Keratinocyte (primary cell): ENCODE data around the gene CAMKMT. TPM values are rescaled to one million over a fixed set of nuclear protein-coding genes. Genes with fewer than 3 reads are reported as not detected.

Experiments
- DNase-seq: peaks from one replicate; pipeline ENCODE4 v3.0.0-alpha.2; 2011; ENCODE audit warnings: low read depth, missing footprints, low spot score
- FAIRE-seq: peaks from 2 replicates; lab custom pipeline; 2011; peaks lifted over from hg19 to GRCh38; lab: Jason Lieb, UNC
- H2AFZ ChIP-seq: 2 replicates; pipeline ENCODE4 v1.6.0; 2012; ENCODE audit warnings: low read length, control low read depth, inconsistent platforms; ENCODE audit not compliant: control insufficient read depth
- H3K27ac ChIP-seq: 2 replicates; pipeline ENCODE4 v1.5.1; 2011; ENCODE audit warnings: low read length; ENCODE audit not compliant: control insufficient read depth, insufficient read depth
- H3K27me3 ChIP-seq: 3 replicates; pipeline ENCODE4 v1.6.0; 2011; ENCODE audit warnings: low read length; ENCODE audit not compliant: control insufficient read depth, insufficient read depth; ENCODE audit errors: extremely low read depth
- H3K36me3 ChIP-seq, 2 experiments: 2 replicates in 1 of 2; 3 replicates in 1 of 2; pipeline ENCODE4 v1.5.1; 2011; ENCODE audit warnings: low read length in 2 of 2, mild to moderate bottlenecking in 1 of 2; ENCODE audit not compliant: control insufficient read depth in 2 of 2, insufficient read depth in 2 of 2; ENCODE audit errors: extremely low read depth in 1 of 2
- H3K4me1 ChIP-seq: 3 replicates; pipeline ENCODE4 v1.5.1; 2011; ENCODE audit warnings: low read length; ENCODE audit not compliant: control insufficient read depth, insufficient read depth; ENCODE audit errors: extremely low read depth
- H3K4me2 ChIP-seq: 3 replicates; pipeline ENCODE4 v1.6.0; 2011; ENCODE audit warnings: low read depth, low read length; ENCODE audit not compliant: control insufficient read depth, insufficient read depth; ENCODE audit errors: extremely low read depth
- H3K4me3 ChIP-seq, 3 experiments: fragments of 200-600 bp in 1 of 3; sonication (generic) in 1 of 3; 2 replicates in 2 of 3; 3 replicates in 1 of 3; pipeline ENCODE4 v1.5.1; 2011 to 2016; ENCODE audit warnings: low read length in 3 of 3, mild to moderate bottlenecking in 3 of 3, control low read depth in 2 of 3, inconsistent platforms in 1 of 3, low read depth in 1 of 3, mixed read lengths in 1 of 3, mixed run types in 1 of 3, moderate library complexity in 1 of 3; ENCODE audit not compliant: control insufficient read depth in 2 of 3, insufficient read depth in 2 of 3; ENCODE audit errors: extremely low read depth in 1 of 3
- H3K79me2 ChIP-seq: 2 replicates; pipeline ENCODE4 v1.6.0; 2012; ENCODE audit warnings: low read length; ENCODE audit not compliant: control insufficient read depth, insufficient read depth
- H3K9ac ChIP-seq: 3 replicates; pipeline ENCODE4 v1.6.0; 2011; ENCODE audit warnings: low read length; ENCODE audit not compliant: control insufficient read depth, insufficient read depth; ENCODE audit errors: extremely low read depth
- H3K9me1 ChIP-seq: 3 replicates; pipeline ENCODE4 v1.6.0; 2011; ENCODE audit warnings: low read length; ENCODE audit not compliant: control insufficient read depth, insufficient read depth; ENCODE audit errors: extremely low read depth
- H3K9me3 ChIP-seq: 2 replicates; pipeline ENCODE4 v1.5.1; 2012; ENCODE audit warnings: low read depth, low read length; ENCODE audit not compliant: control insufficient read depth
- H4K20me1 ChIP-seq: 3 replicates; pipeline ENCODE4 v1.6.0; 2011; ENCODE audit warnings: low read length; ENCODE audit not compliant: control insufficient read depth, insufficient read depth; ENCODE audit errors: extremely low read depth
- EZH2 ChIP-seq: IDR thresholded peaks from one replicate; pipeline ENCODE4 v1.6.1; 2012; ENCODE audit warnings: inconsistent platforms, mild to moderate bottlenecking, low read length, moderate library complexity
- dilution Hi-C: fragments of 300-500 bp; cut with MboI; formaldehyde crosslinking; loops from one replicate; pipeline ENCODE4 v1.7.0; 2020; ENCODE audit warnings: low sequenced_read_pairs; ENCODE audit not compliant: extremely low pct_ligation_motif_present
- polyA plus RNA-seq, 5 experiments: library from polyadenylated mRNA; depleted of rRNA in 3 of 5; stranded (reverse) in 3 of 5; stranded (forward) in 1 of 5; unstranded in 1 of 5; fragments of >200 nt; gene quantifications; 1 replicate in 1 of 5; 2 replicates in 3 of 5; 3 replicates in 1 of 5; pipeline versions ENCODE4 v1.2.1 to v1.2.3, GENCODE V29; 2011 to 2012; ENCODE audit warnings: missing spikeins in 2 of 5, low read depth in 1 of 5, low replicate concordance in 1 of 5
- TF ChIP-seq, protein P1 (sequence below), 3 experiments: IDR thresholded peaks in 1 of 3; conservative IDR thresholded peaks in 1 of 3; optimal IDR thresholded peaks in 1 of 3; 2 replicates in 2 of 3; 3 replicates in 1 of 3; pipeline versions ENCODE3 to v1.5.1; 2011; ENCODE audit warnings: low read length in 3 of 3, mild to moderate bottlenecking in 3 of 3, moderate library complexity in 2 of 3, control low read depth in 1 of 3, inconsistent platforms in 1 of 3; ENCODE audit not compliant: insufficient read depth in 2 of 3; ENCODE audit errors: extremely low read depth in 1 of 3

Gene CAMKMT
- polyA plus RNA-seq, 1 donor (not counting 4 experiments of a cell fraction or from before 2014, with no cell fraction given): 9.9 TPM

DNA sequence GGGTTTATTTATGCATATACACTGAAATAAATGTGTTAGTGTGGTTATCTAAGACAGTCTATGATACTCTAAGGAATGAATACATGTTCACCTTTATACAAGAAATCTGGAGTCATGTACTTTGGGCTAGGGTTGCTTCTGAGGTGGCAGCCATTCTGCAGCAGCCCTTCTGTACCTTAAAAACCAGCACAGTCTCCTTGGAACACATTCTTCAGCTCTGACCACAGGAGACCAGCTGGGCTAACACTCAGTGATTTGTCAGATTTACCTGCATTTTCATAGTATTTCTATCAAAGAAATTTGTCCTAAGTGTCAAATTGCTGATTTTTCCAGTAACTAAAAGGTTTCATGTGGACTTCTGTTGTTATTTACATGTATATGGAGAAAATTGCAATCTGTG is 167.7 kb downstream of the CAMKMT start:
- Histone ChIP-seq H3K9ac (no peak overlapping the region), H2AFZ (no peak overlapping the region), H3K9me3 (no peaks in the 10 kb centered on the region), H3K36me3 (no peaks in the 10 kb centered on the region), H3K4me3 (no peak overlapping the region), H4K20me1 (no peaks in the 10 kb centered on the region), H3K4me1 (peaks cover 16% of the 10 kb centered on the region), H3K79me2 (no peaks in the 10 kb centered on the region), H3K9me1 (no peaks in the 10 kb centered on the region), H3K4me2 (no peak overlapping the region), H3K27ac (peak overlapping the region; percentile 14), H3K27me3 (no peaks in the 10 kb centered on the region)
- dilution Hi-C loops: no loop called here
- TF ChIP-seq, protein P1, sequence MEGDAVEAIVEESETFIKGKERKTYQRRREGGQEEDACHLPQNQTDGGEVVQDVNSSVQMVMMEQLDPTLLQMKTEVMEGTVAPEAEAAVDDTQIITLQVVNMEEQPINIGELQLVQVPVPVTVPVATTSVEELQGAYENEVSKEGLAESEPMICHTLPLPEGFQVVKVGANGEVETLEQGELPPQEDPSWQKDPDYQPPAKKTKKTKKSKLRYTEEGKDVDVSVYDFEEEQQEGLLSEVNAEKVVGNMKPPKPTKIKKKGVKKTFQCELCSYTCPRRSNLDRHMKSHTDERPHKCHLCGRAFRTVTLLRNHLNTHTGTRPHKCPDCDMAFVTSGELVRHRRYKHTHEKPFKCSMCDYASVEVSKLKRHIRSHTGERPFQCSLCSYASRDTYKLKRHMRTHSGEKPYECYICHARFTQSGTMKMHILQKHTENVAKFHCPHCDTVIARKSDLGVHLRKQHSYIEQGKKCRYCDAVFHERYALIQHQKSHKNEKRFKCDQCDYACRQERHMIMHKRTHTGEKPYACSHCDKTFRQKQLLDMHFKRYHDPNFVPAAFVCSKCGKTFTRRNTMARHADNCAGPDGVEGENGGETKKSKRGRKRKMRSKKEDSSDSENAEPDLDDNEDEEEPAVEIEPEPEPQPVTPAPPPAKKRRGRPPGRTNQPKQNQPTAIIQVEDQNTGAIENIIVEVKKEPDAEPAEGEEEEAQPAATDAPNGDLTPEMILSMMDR (optimal IDR thresholded peaks at IDR 0.05 in 1 of 3, IDR thresholded peaks at IDR 0.05 in 1 of 3, conservative IDR thresholded peaks at IDR 0.05 in 1 of 3; ENCODE audit: extremely low read depth in 1 of 3, insufficient read depth in 2 of 3, low read length in 3 of 3): no peak
- TF ChIP-seq EZH2: no peak
- FAIRE-seq: no peak
- DNase-seq: no peak

DNA sequence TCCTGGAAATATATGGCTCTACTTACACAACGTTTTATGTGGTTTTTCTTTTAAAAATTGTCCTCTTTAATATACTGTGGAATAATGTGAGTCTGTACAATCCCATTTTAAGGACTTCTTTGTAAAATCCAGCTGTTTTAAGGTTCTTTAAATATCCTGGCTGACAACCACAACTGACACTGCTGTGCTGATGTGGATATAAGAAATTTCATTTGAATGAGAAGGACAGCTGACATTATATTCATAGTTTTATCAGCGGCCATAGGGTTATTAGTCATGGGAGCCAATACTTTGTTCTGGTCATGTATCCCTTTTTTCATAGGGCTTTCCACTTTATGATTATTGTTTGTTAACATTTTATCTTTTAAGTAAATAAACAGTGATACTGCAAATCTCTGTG is 169.5 kb downstream of the CAMKMT start:
- Histone ChIP-seq H2AFZ (no peak overlapping the region), H3K36me3 (no peaks in the 10 kb centered on the region), H3K4me2 (no peak overlapping the region), H3K27me3 (no peaks in the 10 kb centered on the region), H3K9me3 (no peaks in the 10 kb centered on the region), H4K20me1 (no peaks in the 10 kb centered on the region), H3K4me1 (peaks cover 16% of the 10 kb centered on the region), H3K79me2 (no peaks in the 10 kb centered on the region), H3K9me1 (no peaks in the 10 kb centered on the region), H3K9ac (no peak overlapping the region), H3K27ac (no peak overlapping the region), H3K4me3 (no peak overlapping the region)
- dilution Hi-C loops: no loop called here
- FAIRE-seq: no peak
- no peak for DNase-seq
- TF ChIP-seq, protein P1 (optimal IDR thresholded peaks at IDR 0.05 in 1 of 3, IDR thresholded peaks at IDR 0.05 in 1 of 3, conservative IDR thresholded peaks at IDR 0.05 in 1 of 3; ENCODE audit: extremely low read depth in 1 of 3, insufficient read depth in 2 of 3, low read length in 3 of 3): no peak
- no peak for TF ChIP-seq EZH2
